T-helper 2 cell (primary cell): ENCODE measurements around the gene TRIM77.
A peak's percentile ranks its signal among the peaks of the same experiment; 100 is the strongest.
"Not testable (repeated sequence)": the region's sequence is repeated elsewhere in the genome, so short reads cannot be mapped to it uniquely, and the experiment has no call there.

Experiments
- DNase-seq, 5 experiments: peaks; one replicate each; pipeline versions ENCODE4 v3.0.0 to v3.0.0-alpha.2; 2012 to 2022
- total RNA-seq, 2 donors: gene quantifications; one replicate each; lab custom pipeline; 2026; lab: John Stamatoyannopoulos, UW

TRIM77 gene
- 0 reads per million in 2 donors for total RNA-seq

DNA sequence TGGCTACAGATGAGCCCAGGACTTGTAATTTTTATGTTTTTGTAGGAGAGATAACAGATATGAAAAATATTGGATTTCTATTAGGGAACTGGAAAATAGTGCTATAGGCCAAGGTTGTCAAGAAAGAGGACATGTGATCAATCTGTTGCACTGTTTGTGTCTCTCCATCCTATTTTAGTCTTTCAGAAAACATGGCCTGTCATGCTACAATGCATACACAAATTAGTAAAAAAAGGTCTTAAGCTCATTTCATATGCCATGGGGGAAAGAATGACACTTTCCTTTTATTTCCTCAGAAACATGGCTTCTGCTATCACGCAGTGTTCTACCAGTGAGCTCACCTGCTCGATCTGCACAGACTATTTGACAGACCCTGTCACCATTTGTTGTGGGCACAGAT is at the start of gene TRIM77:
TRIM77 (plus strand) TSS at position 301 of the 400 bp plus-strand sequence; CDS start at position 301, 0 bp downstream.
- DNase-seq = not testable (repeated sequence)

DNA sequence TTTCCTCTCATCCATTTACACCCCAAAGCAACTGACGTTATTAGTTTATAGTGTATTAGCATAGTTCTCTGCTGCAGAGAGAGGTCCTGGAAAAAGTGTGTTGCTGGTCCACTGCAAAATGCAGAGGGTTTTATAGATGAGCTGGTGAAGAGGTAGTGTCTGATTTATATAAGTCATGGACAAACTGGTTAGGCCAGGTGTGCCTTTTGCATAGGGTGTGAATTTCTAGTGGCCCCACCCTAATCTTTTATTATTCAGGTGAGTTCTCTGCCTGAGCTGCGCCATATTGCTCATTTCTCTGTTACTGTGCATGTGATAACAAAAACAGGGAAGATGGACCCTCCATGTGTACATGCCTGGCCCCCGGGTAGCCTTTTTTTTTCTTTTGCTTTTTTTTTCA is 43.1 kb upstream of the TRIM77 start:
- no peak for DNase-seq

- not testable (repeated sequence) for DNase-seq
Observed at GRCh38 chr11:89668158-89668557, 41.9 kb upstream of the TRIM77 start.

DNA sequence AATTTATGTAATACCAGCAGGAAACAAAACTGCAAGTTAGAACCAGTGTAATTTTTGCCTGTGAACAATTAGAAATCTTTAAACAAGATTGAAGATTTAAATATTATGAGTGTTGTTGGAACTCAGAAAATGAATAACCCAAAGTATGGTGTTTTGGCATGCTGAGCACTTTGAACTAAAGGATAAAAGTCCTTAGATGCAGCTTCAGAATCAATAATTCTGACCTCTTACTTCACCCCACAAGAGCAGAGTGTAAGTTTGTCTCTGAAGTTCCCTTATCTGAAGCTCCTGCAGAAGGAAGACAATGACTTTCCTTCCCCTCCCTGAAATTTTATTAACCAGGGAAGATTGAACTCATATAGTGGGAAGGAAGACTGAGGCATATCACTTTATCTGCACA is 40.5 kb upstream of the TRIM77 start:
- not testable (repeated sequence) for DNase-seq

DNA sequence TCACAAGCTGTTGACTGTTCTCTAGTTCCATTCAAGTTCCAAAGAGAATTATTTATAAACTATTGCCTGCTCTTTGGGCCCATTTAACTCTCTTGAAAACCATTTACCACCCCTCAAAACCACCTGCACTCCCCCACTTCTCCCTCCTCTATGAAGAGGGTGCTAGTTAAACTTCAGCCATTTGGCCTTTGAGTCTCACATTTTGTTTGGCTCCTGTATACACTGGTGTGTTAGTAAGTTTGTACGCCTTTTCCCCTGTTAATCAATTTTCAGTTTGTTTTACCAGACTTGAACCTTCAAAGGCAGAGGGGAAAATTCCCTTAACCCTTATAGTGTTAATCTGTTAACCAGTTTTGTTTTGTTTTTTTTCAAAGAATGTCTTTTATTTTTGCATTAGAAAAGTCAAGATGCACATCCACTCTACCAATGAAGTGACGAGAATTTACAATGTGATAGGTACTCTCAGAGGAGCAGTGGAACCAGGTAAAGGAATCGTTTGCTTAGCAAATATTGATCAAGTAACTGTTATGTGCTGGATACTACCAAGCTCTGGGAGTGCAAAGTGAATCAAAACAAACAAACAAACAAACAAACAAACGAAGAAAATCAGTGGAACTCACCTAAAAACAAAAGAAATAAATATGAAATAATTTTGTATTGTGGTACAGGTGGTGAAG is 40.0 kb upstream of the TRIM77 start:
- not testable (repeated sequence) for DNase-seq

DNA sequence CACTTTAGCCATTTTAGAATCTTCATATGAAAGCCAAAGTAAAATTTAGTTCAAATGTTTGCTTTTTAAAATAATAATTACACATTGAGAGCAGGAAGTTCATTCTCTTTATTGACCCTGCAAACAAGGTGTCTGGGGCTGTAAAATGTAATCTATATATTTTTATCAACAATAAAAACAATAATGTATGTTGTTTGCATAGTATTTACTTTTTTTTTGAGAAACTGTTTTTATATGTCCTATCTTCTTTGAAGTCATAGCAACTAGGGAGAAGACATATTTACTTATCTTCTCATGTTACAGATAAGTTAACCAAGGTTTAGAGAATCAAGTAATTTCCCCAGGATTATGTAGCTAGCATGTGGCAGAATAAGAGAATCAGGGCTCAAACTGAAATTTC is 37.6 kb upstream of the TRIM77 start:
- DNase-seq = not testable (repeated sequence)

DNA sequence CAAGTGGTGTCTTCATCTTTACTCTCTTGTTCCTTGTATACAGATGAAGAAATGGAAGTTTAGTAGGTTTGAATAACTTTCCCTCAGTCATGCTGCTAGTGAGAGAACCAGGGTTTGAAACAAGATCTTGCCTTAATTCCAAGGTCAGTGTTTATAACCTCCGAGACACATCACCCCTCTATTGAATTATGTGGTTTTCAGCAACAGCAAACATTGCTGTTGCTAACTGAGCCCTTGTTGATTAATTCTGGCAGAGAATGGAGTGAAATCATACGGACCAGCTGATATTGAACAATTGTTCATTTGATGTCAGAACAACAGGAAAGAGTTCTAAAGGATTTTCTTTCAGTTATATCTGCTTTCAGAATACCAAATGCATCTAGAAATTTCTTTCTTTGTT is 36.7 kb upstream of the TRIM77 start:
- not testable (repeated sequence) for DNase-seq

GRCh38 chr11:89675383-89675782 is 34.7 kb upstream of the TRIM77 start:
- not testable (repeated sequence) for DNase-seq

GRCh38 chr11:89675948-89676347 is 34.2 kb upstream of the TRIM77 start:
- DNase-seq = not testable (repeated sequence)

- not testable (repeated sequence) for DNase-seq
Observed at GRCh38 chr11:89707080-89707479, 3.0 kb upstream of the TRIM77 start.

- not testable (repeated sequence) for DNase-seq
Observed at GRCh38 chr11:89724866-89725498, 14.9 kb downstream of the TRIM77 start.

GRCh38 chr11:89730215-89730614 is 20.1 kb downstream of the TRIM77 start:
- peak in 1 of 5 experiments; percentile 2 for DNase-seq

GRCh38 chr11:89736566-89736965 is 26.5 kb downstream of the TRIM77 start:
- DNase-seq = no peak

DNA sequence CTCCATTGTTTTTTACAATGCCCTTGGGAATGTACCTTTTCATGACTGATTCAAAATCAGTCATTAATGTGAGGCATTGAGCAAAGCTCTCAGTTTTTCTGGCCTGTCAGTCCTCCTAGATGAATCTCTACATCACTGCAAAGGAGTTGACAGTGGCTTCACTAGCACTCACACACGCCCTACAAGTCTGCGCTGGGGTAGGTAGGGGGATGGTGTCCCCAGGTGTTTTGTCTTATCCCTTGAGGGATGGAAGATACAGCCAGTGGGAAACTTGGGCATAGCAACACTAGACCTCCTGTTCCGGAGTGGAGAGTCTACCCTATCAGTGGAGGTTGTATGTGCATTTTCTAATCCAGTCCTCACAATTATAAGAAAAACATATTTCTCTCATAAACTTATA is 27.0 kb downstream of the TRIM77 start:
- no peak for DNase-seq

DNA sequence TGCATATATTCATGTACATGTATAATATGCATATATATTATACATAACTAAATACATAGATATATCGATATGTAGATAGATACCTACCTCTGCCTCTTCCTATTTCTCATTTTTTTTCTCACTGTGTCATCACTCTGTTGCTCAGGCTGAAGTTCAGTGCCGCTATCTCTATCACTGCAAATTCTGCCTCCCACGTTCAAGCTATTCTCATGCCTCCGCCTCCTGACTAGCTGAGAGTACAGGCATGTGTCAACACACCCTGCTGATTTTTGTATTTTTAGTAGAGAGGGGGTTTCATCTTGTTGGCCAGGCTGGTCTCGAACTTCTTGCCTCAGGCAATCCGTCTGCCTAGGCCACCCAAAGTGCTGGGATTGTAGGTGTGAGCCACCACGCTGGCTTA is 31.3 kb downstream of the TRIM77 start:
- DNase-seq = not testable (repeated sequence)

DNA sequence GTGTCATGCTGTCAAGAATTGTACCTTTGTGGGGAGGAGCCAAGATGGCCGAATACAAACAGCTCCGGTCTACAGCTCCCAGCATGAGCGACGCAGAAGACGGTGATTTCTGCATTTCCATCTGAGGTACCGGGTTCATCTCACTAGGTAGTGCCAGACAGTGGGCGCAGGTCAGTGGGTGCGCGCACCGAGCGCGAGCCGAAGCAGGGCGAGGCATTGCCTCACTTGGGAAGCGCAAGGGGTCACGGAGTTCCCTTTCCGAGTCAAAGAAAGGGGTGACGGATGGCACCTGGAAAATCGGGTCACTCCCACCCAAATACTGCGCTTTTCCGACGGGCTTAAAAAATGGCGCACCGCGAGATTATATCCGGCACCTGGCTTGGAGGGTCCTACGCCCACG is 34.1 kb downstream of the TRIM77 start:
- not testable (repeated sequence) for DNase-seq

DNA sequence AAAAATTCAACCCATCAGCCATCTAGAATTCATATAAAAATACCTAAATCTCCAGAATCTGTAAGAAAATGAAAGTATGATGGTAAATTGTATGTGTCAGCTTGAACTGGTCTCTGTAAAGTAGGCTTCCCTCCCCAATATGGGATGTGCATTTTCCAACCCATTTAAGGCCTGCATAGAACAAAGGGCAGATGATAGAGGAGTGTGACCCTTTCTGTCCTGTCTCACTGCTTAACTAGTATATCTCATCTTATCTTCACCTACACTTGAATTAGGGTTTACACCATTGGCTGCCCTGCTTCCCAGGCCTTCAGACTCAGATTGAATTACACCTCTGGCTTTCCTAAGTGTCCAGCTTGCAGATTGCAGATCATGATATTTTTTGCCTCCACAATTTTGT is 40.7 kb downstream of the TRIM77 start:
- not testable (repeated sequence) for DNase-seq
